GM23338 (cell line): ENCODE measurements around the gene MAD1L1. TPM values are rescaled to one million over a fixed set of nuclear protein-coding genes. Genes with fewer than 3 reads are reported as not detected.

Experiments used
- ATAC-seq: fragments of 200-7000 bp; cut with Tn5 transposase; 3 replicates; pipeline ENCODE4 v1.9.1; 2020
- DNase-seq: peaks from one replicate; pipeline ENCODE4 v3.0.0-alpha.2; 2015; ENCODE audit warnings: low spot score
- H2AFZ ChIP-seq: fragments of 200-600 bp; sonication (generic); 2 replicates; pipeline ENCODE4 v1.8.0; 2016; ENCODE audit warnings: antibody characterized with exemption, mild to moderate bottlenecking, moderate library complexity
- H3F3A ChIP-seq: fragments of 200-600 bp; sonication (generic); replicated peaks from 2 replicates; pipeline ENCODE4 v1.8.0; 2017; ENCODE audit warnings: antibody characterized with exemption, mixed run types, low read depth
- H3K27ac ChIP-seq: fragments of 200-600 bp; sonication (generic); 2 replicates; pipeline ENCODE4 v1.6.1; 2016; ENCODE audit warnings: low read depth
- H3K27me3 ChIP-seq: fragments of 200-600 bp; sonication (generic); 2 replicates; pipeline ENCODE4 v1.8.0; 2016; ENCODE audit warnings: mild to moderate bottlenecking, mixed run types, moderate library complexity; ENCODE audit not compliant: insufficient read depth
- H3K36me3 ChIP-seq: fragments of 200-600 bp; sonication (generic); 2 replicates; pipeline ENCODE4 v1.8.0; 2016; ENCODE audit warnings: mild to moderate bottlenecking; ENCODE audit not compliant: insufficient read depth
- H3K4me1 ChIP-seq: fragments of 200-600 bp; sonication (generic); 2 replicates; pipeline ENCODE4 v1.8.0; 2016; ENCODE audit warnings: mild to moderate bottlenecking, moderate library complexity; ENCODE audit not compliant: insufficient read depth
- H3K4me2 ChIP-seq: fragments of 200-600 bp; sonication (generic); 2 replicates; pipeline ENCODE4 v1.7.1; 2017; ENCODE audit warnings: mixed run types
- H3K4me3 ChIP-seq: fragments of 200-600 bp; sonication (generic); 2 replicates; pipeline ENCODE4 v1.6.1; 2016; ENCODE audit warnings: mixed run types
- H3K79me2 ChIP-seq: fragments of 200-600 bp; sonication (generic); replicated peaks from 2 replicates; pipeline ENCODE4 v1.8.0; 2017; ENCODE audit warnings: mild to moderate bottlenecking; ENCODE audit not compliant: insufficient read depth
- H3K9me2 ChIP-seq: fragments of 200-600 bp; sonication (generic); 2 replicates; pipeline ENCODE4 v1.8.0; 2017; ENCODE audit not compliant: insufficient read depth
- H4K20me1 ChIP-seq: fragments of 200-600 bp; sonication (generic); replicated peaks from 2 replicates; pipeline ENCODE4 v1.8.0; 2017; ENCODE audit warnings: mild to moderate bottlenecking; ENCODE audit not compliant: insufficient read depth
- H3K27ac Mint-ChIP-seq: 2 replicates; pipeline ENCODE4 v1.8.0; 2020; ENCODE audit warnings: inconsistent platforms, mild to moderate bottlenecking, moderate library complexity, mixed read lengths
- H3K27me3 Mint-ChIP-seq: 3 replicates; pipeline ENCODE4 v1.8.0; 2022; ENCODE audit warnings: low read depth, mild to moderate bottlenecking, moderate library complexity, mixed read lengths, inconsistent platforms; ENCODE audit not compliant: insufficient read depth, poor library complexity
- H3K36me3 Mint-ChIP-seq: 3 replicates; pipeline ENCODE4 v1.8.0; 2021; ENCODE audit warnings: low read depth, mild to moderate bottlenecking, inconsistent platforms, moderate library complexity, mixed read lengths
- H3K4me1 Mint-ChIP-seq: 3 replicates; pipeline ENCODE4 v1.8.0; 2020; ENCODE audit warnings: mild to moderate bottlenecking, inconsistent platforms, mixed read lengths
- H3K4me3 Mint-ChIP-seq: 3 replicates; pipeline ENCODE4 v1.8.0; 2021; ENCODE audit warnings: moderate library complexity, mild to moderate bottlenecking, inconsistent platforms, mixed read lengths
- H3K9me3 Mint-ChIP-seq: 3 replicates; pipeline ENCODE4 v1.8.0; 2020; ENCODE audit warnings: moderate library complexity, mild to moderate bottlenecking, inconsistent platforms, mixed read lengths
- CREB1 ChIP-seq: fragments of 250-450 bp; sonication (Bioruptor Pico); IDR thresholded peaks from 2 replicates; pipeline ENCODE4 v1.5.0; 2020; ENCODE audit warnings: low read depth, mild to moderate bottlenecking, moderate library complexity
- CTCF ChIP-seq, 2 experiments: fragments of 200-600 bp in 1 of 2; sonication (generic) in 1 of 2; conservative IDR thresholded peaks; 2 replicates each; pipeline versions ENCODE4 v1.5.1 to v1.6.1; 2016 to 2017; ENCODE audit warnings: antibody characterized with exemption in 2 of 2, low read depth in 2 of 2, mild to moderate bottlenecking in 2 of 2, moderate library complexity in 1 of 2
- ETS1 ChIP-seq: IDR thresholded peaks from 2 replicates; pipeline ENCODE4 v1.6.1; 2016; ENCODE audit warnings: antibody characterized with exemption
- EZH2 ChIP-seq: fragments of 200-600 bp; sonication (generic); IDR thresholded peaks from one replicate; pipeline ENCODE4 v1.8.0; 2017; ENCODE audit warnings: antibody characterized with exemption, mild to moderate bottlenecking, low read depth; ENCODE audit not compliant: unreplicated experiment
- EZH2phosphoT487 ChIP-seq: fragments of 200-600 bp; sonication (generic); IDR thresholded peaks from one replicate; pipeline ENCODE4 v1.8.1; 2018; ENCODE audit warnings: antibody characterized with exemption; ENCODE audit not compliant: unreplicated experiment
- JUNB ChIP-seq: IDR thresholded peaks from one replicate; pipeline ENCODE4 v1.6.1; 2016; ENCODE audit warnings: antibody characterized with exemption; ENCODE audit not compliant: unreplicated experiment
- NANOG ChIP-seq: IDR thresholded peaks from 2 replicates; pipeline ENCODE4 v1.6.1; 2016; ENCODE audit warnings: antibody characterized with exemption, borderline replicate concordance
- POLR2AphosphoS5 ChIP-seq: IDR thresholded peaks from 2 replicates; pipeline ENCODE4 v1.6.1; 2016; ENCODE audit warnings: antibody characterized with exemption, low read depth
- REST ChIP-seq: IDR thresholded peaks from one replicate; pipeline ENCODE4 v1.6.1; 2018; ENCODE audit warnings: antibody characterized with exemption; ENCODE audit not compliant: unreplicated experiment
- STAT1 ChIP-seq: IDR thresholded peaks from one replicate; pipeline ENCODE4 v1.6.1; 2016; ENCODE audit warnings: antibody characterized with exemption; ENCODE audit not compliant: unreplicated experiment
- ZNF114 ChIP-seq: fragments of 250-450 bp; sonication (Bioruptor Pico); IDR thresholded peaks from 2 replicates; pipeline ENCODE4 v1.5.0; 2020; ENCODE audit warnings: mild to moderate bottlenecking, moderate library complexity
- ZNF331 ChIP-seq: fragments of 250-450 bp; sonication (Bioruptor Pico); IDR thresholded peaks from 2 replicates; pipeline ENCODE4 v1.5.0; 2020; ENCODE audit warnings: low read depth, mild to moderate bottlenecking, moderate library complexity
- polyA plus RNA-seq: library from polyadenylated mRNA; unstranded; fragments of >200 nt; fragmentation: Nextera tagmentation; extraction: Ambion mirVana; gene quantifications from 2 replicates; pipeline ENCODE4 v1.2.1, GENCODE V29; 2016
- total RNA-seq: library from RNA; depleted of rRNA; stranded (reverse); fragments of >200 nt; shearing (Covaris generic); gene quantifications from 2 replicates; pipeline ENCODE4 v1.2.3, GENCODE V29; 2014
- TF ChIP-seq, protein P1 (sequence below): fragments of 250-450 bp; sonication (Bioruptor Pico); IDR thresholded peaks from 2 replicates; pipeline ENCODE4 v1.5.0; 2020; ENCODE audit warnings: mild to moderate bottlenecking, moderate library complexity

MAD1L1 gene
- total and polyA plus RNA-seq, 2 experiments from 2014 or later, result 40.3 to 59.3 TPM

DNA sequence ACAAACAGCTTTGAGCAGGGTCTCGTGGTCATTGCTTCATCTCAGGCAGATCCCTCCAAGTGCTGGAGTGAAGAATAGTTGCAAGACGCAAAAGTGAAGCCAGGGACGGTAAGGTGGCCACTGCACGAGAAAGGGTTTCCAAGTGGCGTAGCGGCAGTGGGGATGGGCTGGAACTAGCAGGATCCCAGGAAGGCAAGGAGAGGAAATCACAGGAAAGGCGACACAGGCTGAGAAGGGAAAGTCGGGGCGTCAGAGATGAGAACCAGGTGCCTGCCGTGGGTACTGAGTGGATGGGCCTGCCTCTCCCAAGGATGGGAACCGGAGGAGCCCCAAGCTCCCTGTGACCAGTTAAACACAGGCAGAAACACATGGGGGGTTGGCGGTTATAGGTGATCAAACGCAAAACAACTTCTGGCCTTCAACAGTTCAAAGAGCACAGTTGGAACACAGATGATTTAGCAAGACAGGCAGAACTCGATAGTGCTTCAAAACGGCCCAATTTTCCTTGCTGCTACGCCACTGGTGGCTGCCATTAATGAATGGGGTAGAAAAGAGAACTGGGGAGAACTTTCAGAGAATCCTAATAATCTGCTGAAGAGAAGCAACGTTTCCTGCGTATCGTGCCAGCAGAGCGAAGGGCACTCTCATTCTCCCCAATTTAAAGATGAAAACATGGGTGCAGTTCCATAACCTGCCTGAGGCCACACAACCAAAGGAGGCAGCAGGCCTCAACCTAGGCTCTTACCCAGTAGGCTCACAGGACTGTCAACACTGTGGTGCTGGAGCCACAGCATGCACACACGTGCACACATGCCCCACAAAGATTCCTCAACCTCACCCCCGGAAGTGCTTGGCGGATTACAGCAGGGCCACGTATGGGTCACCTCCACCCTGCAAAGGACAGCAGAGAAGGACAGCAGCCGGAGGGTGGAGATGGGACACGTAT, 61.9 kb downstream of the MAD1L1 start:
- H3K4me3 Mint-ChIP-seq, result no peak overlapping the region
- TF ChIP-seq EZH2 (no peak), POLR2AphosphoS5 (no peak), ETS1 (no peak), REST (no peak), EZH2phosphoT487 (no peak), CREB1 (no peak), CTCF (conservative IDR thresholded peaks at IDR 0.05; ENCODE audit: low read depth in 2 of 2) (no peak), ZNF331 (CRISPR knock-in tag) (no peak), NANOG (no peak), ZNF114 (CRISPR knock-in tag) (no peak), JUNB (no peak), STAT1 (no peak)
- TF ChIP-seq, protein P1, sequence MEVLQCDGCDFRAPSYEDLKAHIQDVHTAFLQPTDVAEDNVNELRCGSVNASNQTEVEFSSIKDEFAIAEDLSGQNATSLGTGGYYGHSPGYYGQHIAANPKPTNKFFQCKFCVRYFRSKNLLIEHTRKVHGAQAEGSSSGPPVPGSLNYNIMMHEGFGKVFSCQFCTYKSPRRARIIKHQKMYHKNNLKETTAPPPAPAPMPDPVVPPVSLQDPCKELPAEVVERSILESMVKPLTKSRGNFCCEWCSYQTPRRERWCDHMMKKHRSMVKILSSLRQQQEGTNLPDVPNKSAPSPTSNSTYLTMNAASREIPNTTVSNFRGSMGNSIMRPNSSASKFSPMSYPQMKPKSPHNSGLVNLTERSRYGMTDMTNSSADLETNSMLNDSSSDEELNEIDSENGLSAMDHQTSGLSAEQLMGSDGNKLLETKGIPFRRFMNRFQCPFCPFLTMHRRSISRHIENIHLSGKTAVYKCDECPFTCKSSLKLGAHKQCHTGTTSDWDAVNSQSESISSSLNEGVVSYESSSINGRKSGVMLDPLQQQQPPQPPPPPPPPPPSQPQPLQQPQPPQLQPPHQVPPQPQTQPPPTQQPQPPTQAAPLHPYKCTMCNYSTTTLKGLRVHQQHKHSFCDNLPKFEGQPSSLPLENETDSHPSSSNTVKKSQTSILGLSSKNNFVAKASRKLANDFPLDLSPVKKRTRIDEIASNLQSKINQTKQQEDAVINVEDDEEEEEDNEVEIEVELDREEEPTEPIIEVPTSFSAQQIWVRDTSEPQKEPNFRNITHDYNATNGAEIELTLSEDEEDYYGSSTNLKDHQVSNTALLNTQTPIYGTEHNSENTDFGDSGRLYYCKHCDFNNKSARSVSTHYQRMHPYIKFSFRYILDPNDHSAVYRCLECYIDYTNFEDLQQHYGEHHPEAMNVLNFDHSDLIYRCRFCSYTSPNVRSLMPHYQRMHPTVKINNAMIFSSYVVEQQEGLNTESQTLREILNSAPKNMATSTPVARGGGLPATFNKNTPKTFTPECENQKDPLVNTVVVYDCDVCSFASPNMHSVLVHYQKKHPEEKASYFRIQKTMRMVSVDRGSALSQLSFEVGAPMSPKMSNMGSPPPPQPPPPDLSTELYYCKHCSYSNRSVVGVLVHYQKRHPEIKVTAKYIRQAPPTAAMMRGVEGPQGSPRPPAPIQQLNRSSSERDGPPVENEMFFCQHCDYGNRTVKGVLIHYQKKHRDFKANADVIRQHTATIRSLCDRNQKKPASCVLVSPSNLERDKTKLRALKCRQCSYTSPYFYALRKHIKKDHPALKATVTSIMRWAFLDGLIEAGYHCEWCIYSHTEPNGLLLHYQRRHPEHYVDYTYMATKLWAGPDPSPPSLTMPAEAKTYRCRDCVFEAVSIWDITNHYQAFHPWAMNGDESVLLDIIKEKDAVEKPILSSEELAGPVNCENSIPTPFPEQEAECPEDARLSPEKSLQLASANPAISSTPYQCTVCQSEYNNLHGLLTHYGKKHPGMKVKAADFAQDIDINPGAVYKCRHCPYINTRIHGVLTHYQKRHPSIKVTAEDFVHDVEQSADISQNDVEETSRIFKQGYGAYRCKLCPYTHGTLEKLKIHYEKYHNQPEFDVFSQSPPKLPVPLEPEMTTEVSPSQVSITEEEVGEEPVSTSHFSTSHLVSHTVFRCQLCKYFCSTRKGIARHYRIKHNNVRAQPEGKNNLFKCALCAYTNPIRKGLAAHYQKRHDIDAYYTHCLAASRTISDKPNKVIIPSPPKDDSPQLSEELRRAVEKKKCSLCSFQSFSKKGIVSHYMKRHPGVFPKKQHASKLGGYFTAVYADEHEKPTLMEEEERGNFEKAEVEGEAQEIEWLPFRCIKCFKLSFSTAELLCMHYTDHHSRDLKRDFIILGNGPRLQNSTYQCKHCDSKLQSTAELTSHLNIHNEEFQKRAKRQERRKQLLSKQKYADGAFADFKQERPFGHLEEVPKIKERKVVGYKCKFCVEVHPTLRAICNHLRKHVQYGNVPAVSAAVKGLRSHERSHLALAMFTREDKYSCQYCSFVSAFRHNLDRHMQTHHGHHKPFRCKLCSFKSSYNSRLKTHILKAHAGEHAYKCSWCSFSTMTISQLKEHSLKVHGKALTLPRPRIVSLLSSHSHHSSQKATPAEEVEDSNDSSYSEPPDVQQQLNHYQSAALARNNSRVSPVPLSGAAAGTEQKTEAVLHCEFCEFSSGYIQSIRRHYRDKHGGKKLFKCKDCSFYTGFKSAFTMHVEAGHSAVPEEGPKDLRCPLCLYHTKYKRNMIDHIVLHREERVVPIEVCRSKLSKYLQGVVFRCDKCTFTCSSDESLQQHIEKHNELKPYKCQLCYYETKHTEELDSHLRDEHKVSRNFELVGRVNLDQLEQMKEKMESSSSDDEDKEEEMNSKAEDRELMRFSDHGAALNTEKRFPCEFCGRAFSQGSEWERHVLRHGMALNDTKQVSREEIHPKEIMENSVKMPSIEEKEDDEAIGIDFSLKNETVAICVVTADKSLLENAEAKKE (CRISPR knock-in tag), result no peak
- ATAC-seq (no peak), DNase-seq (no peak)
- Histone ChIP-seq H3K79me2 (no peaks in the 10 kb centered on the region), H3K4me3 (no peak overlapping the region), H3K27me3 (no peaks in the 10 kb centered on the region), H3K27ac (no peak overlapping the region), H3F3A (no peaks in the 10 kb centered on the region), H3K4me2 (no peak overlapping the region), H2AFZ (no peak overlapping the region), H3K4me1 (no peaks in the 10 kb centered on the region), H3K36me3 (no peaks in the 10 kb centered on the region), H4K20me1 (no peaks in the 10 kb centered on the region), H3K9me2 (no peaks in the 10 kb centered on the region)
- no peaks in the 10 kb centered on the region for H3K9me3 Mint-ChIP-seq
- H3K27me3 Mint-ChIP-seq, result peaks cover 9% of the 10 kb centered on the region
- peaks cover 26% of the 10 kb centered on the region; the same call in 2 of the 3 replicates for H3K36me3 Mint-ChIP-seq
- peaks cover 18% of the 10 kb centered on the region for H3K4me1 Mint-ChIP-seq
- H3K27ac Mint-ChIP-seq, result peak overlapping the region; percentile 77
